Measurements from ENCODE around the gene FOXJ3.

Gene FOXJ3

GRCh38 chr1:42146626-42147320 is 188.3 kb downstream of the FOXJ3 start:
- DNase-seq (ENCODE audit: low read depth in 1 of 2, low spot score in 1 of 2), result peak; percentile 38 to 64

DNA sequence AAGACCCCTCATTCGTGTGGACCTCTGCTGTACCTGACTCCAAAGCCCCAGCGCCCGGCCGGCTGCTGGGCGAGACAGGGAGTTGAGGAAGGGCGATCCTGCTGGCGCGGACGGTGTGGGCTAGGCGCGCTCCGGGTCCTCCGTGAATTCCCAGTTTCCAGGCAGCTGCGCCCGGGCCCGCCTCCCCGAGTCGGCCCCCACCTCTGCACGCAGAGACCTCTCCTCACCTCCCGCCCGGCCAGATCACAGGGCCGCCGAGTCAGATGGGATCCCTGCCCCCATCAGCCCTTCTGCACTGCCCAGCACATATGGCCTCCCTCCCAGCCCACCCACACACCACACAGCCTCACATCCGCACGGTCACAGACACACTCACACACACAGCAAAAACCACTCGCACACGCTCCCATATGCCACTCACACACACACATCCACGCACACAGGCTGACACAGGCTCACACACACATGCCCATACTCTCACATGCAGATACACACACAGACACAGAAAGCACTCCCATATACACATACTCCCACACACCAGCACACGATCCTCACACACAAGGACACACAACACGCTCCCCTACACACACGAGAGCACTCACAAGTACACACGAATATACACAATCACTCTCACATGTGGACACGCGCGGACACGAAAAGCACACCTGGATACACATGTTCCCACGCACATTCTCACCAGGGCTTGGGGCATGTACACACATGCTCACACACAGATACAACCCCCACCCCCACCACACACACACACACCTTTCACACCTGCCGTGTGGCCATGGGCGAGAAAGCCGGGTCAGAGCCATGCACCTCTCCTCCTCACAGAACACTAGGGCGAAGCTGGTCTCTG is 189.0 kb downstream of the FOXJ3 start:
- DNase-seq (ENCODE audit: low read depth in 1 of 2, low spot score in 1 of 2), result no peak

GRCh38 chr1:42145389-42145716 is 189.7 kb downstream of the FOXJ3 start:
- DNase-seq (ENCODE audit: low read depth in 1 of 2, low spot score in 1 of 2), result no peak

DNA sequence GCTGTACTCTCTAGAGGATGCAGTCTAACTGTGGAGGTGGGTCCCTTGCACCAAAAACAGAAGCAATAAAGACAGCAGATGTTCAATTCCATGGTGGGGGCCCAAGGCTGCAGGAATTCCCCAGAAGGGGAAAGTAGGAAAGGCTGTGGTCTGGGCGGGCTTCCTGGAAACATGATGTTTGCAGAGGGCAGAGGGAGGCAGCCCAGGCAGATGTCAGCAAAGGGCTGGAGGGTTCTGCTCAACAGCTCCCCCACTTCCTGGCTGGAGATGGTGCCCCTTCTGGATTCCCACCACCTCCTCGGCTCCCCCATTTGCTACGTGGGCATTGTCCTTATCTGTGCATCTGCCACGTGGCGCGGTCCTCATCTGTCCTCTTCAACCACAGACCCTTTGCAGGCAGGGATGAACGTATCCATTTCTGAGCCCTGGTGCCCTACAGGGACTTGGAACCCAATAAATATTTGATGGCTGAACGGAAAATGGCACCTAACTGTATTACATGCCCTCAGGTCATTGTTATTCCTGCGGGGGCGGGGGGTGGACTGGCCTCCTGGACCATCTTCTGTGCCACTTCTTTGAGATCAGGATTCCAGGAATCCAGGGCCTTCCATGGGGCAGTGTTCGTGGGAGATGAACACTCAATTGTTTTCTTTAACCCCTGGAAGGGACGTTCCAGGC is 190.2 kb downstream of the FOXJ3 start:
- no peak for DNase-seq (ENCODE audit: low read depth in 1 of 2, low spot score in 1 of 2)

DNA sequence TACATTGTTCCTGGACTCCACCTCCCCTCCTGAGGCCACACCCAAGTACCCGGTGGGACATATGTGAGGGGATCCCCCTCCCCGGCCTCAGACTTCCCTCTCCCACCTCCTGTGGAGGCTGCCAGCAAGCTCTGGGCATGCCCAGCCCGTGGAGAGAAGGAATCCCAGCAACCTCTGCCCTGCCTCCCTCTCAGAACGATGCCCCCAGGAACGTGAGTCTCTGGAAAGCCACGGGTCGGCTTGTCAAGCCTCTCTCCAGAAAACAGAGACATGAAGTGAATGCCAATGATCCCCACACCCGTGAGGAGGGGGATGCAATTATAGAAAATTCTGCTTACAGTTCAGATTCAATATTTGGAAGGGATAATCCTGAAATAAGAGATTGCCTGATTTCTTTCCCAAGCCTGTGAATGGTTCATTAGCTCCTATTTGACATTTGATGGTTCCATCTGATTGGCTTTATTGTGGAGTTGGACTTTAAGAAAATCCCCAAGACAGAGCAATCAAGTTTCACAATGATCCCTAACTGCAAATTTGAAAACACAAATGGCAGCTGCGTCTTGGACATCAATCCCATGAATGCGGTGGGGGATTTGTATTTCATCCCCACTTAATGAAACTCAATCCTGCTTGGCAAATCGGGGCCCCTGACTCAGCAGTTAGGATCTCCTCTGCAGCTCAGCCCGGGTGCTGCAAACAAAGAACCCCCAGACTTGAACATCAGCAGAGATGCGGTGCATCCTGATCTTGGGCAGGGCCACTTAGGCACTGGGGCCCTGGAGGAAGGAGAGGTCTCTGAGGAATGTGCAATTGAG is 190.9 kb downstream of the FOXJ3 start:
- no peak for DNase-seq (ENCODE audit: low read depth in 1 of 2, low spot score in 1 of 2)

GRCh38 chr1:42142894-42143675 is 191.9 kb downstream of the FOXJ3 start:
- no peak for DNase-seq (ENCODE audit: low read depth in 1 of 2, low spot score in 1 of 2)

DNA sequence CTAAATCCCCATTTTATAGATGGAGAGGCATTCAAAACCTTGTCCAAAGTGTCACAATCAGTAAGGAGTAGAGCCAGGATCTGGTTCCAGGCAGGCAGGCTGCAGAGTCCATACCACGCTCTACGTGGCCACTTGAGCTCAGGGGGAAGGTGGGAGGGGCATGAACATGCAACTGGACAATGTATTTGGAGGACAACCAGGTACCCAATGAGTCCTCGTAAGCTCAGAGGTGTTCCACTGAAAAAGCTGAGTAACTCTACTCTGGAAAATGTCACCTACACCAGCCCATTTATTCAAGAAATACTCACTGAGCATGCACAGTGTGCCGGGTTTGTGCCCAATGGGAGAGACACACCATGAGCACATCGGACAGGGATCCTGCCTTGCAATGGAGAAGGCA is 193.1 kb downstream of the FOXJ3 start:
- DNase-seq (ENCODE audit: low read depth in 1 of 2, low spot score in 1 of 2), result no peak

- DNase-seq (ENCODE audit: low read depth in 1 of 2, low spot score in 1 of 2), result no peak
These were observed 194.8 kb downstream of the FOXJ3 start for GRCh38 chr1:42140191-42140590.

- no peak for DNase-seq (ENCODE audit: low read depth in 1 of 2, low spot score in 1 of 2)
These were observed 195.6 kb downstream of the FOXJ3 start for GRCh38 chr1:42139444-42139843.

DNA sequence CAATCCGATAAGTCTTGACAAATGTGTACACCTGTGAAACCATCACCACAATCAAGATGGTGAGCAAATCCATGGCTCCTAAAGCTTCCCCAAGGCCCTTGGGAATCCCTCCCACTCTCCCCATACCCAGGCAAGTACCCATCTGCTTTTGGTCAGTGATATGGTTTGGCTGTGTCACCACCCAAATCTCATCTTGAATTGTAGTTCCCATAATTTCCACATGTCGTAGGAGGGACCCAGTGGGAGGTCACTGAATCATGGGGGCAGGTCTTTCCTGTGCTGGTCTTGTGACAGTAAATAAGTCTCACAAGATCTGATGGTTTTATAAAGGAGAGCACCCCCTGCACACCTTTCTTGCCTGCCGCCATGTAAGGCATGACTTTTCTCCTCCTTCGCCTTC is 196.4 kb downstream of the FOXJ3 start:
- no peak for DNase-seq (ENCODE audit: low read depth in 1 of 2, low spot score in 1 of 2)

DNA sequence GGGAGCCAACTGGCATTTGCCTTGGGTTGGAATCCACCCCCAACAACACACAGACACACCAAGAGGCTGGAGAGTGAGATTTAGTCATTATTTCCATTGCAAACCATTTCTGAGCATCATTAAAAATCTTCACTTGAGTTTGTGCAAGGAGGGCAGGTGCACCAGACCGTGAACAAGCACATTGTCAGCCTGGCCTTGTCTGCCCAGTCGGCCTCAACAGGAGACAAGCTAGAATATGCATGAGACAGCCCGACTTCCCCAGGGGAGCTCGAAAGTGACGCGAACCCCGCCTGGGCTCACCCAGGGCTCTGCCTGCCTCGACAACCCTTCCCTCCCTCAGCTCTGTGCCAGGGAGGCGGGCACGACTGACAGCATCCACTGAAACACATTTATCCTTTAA is 197.3 kb downstream of the FOXJ3 start:
- DNase-seq (ENCODE audit: low read depth in 1 of 2, low spot score in 1 of 2), result no peak

DNA sequence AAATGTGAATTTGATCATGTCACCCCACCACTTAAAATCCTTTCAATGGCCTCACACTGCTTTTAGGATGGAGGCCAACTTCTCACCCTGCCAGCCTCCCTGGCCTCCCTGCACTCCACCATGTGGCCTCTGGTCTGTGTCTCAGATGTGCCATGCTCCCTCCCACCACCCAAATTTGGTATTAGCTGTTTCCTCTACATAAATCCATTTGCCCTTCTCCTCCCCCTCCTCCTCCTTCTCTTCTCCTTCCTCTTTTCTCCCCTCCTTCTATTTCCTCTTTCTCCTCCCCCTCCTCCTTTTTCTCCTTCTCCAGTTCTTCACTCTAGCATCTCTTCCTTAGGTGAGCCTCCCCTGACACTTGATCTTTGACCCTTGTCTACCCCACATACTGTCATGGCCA is 198.6 kb downstream of the FOXJ3 start:
- no peak for DNase-seq (ENCODE audit: low read depth in 1 of 2, low spot score in 1 of 2)

GRCh38 chr1:42135426-42135825 is 199.6 kb downstream of the FOXJ3 start:
- no peak for DNase-seq (ENCODE audit: low read depth in 1 of 2, low spot score in 1 of 2)

DNA sequence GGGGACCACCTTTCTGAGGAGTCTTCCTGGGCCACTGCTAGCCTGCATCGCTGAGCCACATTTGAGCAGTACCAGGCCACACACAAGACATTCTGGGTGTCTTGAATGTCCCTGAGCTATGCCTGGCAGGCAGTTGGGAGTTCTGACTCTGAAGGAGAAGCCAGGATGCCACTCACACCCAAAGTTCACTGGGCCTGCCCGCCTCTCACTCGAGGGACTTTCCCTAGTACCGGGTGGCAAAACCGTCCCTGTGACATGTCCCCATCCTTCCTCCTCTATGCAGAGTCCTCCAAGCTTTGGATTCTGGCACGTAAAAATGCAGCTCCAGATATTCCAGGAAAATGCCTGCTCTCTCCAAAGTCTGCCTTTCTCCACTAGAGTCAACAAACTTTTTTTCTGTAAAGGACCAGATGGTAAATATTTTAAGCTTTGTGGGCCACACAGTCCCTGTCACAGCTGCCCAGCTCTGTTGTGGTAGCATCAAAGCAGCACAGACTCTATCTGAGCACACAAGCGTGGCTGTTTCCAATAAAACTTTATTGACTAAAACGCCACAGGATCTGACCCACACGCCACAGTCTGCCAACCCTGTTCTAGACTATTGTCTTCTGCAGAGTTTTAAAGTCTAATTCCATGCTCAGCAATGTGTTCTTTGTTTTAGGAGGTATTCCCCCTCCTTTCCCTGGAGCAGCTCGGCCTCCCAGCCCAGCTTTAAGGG is 201.1 kb downstream of the FOXJ3 start:
- DNase-seq (ENCODE audit: low read depth in 1 of 2, low spot score in 1 of 2), result no peak

GRCh38 chr1:42133390-42133789 is 201.6 kb downstream of the FOXJ3 start:
- no peak for DNase-seq (ENCODE audit: low read depth in 1 of 2, low spot score in 1 of 2)

GRCh38 chr1:42130061-42130660 is 204.9 kb downstream of the FOXJ3 start:
- no peak for DNase-seq (ENCODE audit: low read depth in 1 of 2, low spot score in 1 of 2)

DNA sequence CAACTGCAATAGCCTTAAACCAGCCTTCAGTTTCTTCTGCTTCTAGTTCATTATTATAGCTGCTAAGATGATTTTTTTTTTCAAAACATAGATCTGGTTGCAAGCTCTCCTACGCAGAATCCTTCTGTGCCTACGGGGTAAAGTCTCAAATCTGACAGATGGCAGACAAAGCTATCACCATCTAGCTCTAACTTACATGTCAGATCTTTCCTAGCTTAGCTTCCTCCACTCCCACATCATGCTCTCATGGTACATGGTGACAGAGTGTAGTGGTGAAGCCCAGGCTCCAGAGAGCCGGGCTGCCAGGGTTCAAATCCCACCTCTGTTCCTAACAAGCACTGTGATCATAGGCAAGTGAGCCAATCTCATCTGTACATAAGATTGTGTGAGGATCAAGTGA is 206.1 kb downstream of the FOXJ3 start:
- no peak for DNase-seq (ENCODE audit: low read depth in 1 of 2, low spot score in 1 of 2)

DNA sequence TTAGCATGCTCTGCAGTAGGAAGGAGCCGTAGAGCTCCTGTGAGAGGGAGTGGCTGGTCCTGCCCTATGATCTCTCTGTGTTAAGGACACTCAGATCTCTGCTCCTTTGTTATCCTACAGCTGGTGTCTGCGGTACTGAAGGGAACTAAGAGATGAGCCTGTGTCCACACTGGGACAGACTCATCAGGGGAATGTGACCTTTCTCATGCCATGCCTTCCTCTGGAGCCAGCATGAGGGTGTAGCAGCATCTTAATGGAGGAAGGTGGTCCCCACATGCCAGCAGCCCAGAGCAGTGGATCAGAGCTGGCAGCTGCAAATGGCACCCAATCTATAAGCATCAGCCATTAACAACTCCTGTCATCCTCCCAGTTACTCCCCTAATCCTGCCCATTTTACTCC is 206.5 kb downstream of the FOXJ3 start:
- no peak for DNase-seq (ENCODE audit: low read depth in 1 of 2, low spot score in 1 of 2)

DNA sequence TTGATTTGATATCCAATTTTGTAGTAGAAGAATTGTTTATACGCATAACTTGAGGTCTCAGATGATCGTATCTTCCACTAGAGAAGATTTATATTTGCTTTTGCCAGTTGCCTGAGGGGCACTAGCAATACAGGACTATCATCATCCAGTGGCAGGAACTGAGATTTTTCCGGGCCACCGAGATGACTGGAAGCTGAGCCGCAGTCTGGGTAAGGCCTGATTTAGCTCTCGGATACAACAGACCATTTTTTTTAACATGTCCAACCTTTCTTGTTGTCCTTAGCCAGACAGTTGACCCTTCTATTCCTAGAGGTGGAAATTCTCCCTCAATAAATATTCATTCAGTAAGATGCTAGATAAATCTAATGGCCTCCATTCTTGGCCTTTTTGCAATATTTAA is 207.3 kb downstream of the FOXJ3 start:
- DNase-seq (ENCODE audit: low read depth in 1 of 2, low spot score in 1 of 2), result no peak

Data from activated CD4-positive, alpha-beta T cell treated with anti-CD3 and anti-CD28 coated beads, Interleukin-2, amount 50 U/mL, for 24 hours (primary cell).